WERI-Rb-1 (cell line): ENCODE data around the gene ZNF397.

ENCODE experiments used
- DNase-seq: peaks from one replicate; pipeline ENCODE4 v3.0.0-alpha.2; 2020
- H3K27ac ChIP-seq: fragments of 250-450 bp; sonication (Bioruptor Pico); 2 replicates; pipeline ENCODE4 v1.5.1; 2020; ENCODE audit warnings: mild to moderate bottlenecking, moderate library complexity
- H3K27me3 ChIP-seq: fragments of 250-450 bp; sonication (Bioruptor Pico); 2 replicates; pipeline ENCODE4 v1.5.1; 2021; ENCODE audit warnings: mild to moderate bottlenecking, low read depth, moderate library complexity; ENCODE audit not compliant: insufficient read depth, severe bottlenecking
- H3K36me3 ChIP-seq: fragments of 250-450 bp; sonication (Bioruptor Pico); 2 replicates; pipeline ENCODE4 v1.5.1; 2020; ENCODE audit warnings: mild to moderate bottlenecking, moderate library complexity
- H3K4me3 ChIP-seq: 2 replicates; pipeline ENCODE4 v1.5.1; 2011; ENCODE audit warnings: low read depth, mild to moderate bottlenecking, control low read depth, low read length
- H3K9me3 ChIP-seq: fragments of 250-450 bp; sonication (Bioruptor Pico); 2 replicates; pipeline ENCODE4 v1.5.1; 2021; ENCODE audit warnings: mild to moderate bottlenecking, moderate library complexity; ENCODE audit not compliant: severe bottlenecking
- TF ChIP-seq, protein P1 (sequence below): IDR thresholded peaks from 2 replicates; pipeline ENCODE4 v1.5.1; 2011; ENCODE audit warnings: low read depth, mild to moderate bottlenecking, control low read depth, inconsistent platforms, low read length

The ZNF397 gene

DNA sequence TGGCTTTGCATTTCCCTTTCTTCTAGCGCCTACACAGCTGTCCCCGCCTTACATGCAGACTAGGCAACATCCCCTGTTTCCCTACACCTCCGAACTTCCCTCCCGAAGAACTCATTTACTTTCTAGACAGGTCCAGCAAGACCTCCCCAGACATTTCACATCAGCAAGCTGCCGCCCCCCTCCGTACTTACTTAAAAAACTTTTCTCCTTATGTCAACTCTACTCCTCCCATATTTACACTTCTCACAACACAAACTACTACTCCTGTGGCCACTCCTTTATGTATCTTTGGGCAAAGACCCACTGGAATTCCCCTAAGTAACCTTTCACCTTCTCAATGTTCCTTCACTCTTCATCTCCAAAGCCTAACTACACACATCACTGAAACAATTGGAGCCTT is 20.4 kb upstream of the ZNF397 start:
- H3K4me3 ChIP-seq = no peak overlapping the region

DNA sequence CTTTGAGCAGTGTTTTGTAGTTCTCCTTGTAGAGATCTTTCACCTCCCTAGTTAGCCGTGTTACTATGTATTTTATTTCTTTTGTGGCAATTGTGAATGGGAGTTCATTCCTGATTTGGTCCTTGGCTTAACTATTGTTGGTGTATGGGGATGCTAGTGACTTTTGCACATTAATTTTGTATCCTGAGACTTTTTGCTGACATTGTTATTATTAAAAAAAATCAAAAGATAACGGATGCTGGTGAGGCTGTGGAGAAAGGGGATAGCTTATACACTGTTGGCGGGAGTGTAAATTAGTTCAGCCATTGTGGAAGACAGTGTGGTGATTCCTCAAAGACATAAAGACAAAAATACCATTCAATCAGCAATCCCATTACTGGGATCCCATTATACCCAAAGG is 17.0 kb upstream of the ZNF397 start:
- TF ChIP-seq, protein P1, sequence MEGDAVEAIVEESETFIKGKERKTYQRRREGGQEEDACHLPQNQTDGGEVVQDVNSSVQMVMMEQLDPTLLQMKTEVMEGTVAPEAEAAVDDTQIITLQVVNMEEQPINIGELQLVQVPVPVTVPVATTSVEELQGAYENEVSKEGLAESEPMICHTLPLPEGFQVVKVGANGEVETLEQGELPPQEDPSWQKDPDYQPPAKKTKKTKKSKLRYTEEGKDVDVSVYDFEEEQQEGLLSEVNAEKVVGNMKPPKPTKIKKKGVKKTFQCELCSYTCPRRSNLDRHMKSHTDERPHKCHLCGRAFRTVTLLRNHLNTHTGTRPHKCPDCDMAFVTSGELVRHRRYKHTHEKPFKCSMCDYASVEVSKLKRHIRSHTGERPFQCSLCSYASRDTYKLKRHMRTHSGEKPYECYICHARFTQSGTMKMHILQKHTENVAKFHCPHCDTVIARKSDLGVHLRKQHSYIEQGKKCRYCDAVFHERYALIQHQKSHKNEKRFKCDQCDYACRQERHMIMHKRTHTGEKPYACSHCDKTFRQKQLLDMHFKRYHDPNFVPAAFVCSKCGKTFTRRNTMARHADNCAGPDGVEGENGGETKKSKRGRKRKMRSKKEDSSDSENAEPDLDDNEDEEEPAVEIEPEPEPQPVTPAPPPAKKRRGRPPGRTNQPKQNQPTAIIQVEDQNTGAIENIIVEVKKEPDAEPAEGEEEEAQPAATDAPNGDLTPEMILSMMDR = no peak
- Histone ChIP-seq H3K9me3 (no peaks in the 10 kb centered on the region), H3K27ac (no peak overlapping the region), H3K4me3 (no peak overlapping the region), H3K27me3 (no peaks in the 10 kb centered on the region), H3K36me3 (no peaks in the 10 kb centered on the region)
- no peak for DNase-seq

More for the DNA sequence above, 20.4 kb upstream of the ZNF397 start:
- Histone ChIP-seq H3K27me3 (no peaks in the 10 kb centered on the region), H3K27ac (no peak overlapping the region), H3K36me3 (no peaks in the 10 kb centered on the region), H3K9me3 (no peaks in the 10 kb centered on the region)
- no peak for DNase-seq
- TF ChIP-seq, protein P1 = no peak

DNA sequence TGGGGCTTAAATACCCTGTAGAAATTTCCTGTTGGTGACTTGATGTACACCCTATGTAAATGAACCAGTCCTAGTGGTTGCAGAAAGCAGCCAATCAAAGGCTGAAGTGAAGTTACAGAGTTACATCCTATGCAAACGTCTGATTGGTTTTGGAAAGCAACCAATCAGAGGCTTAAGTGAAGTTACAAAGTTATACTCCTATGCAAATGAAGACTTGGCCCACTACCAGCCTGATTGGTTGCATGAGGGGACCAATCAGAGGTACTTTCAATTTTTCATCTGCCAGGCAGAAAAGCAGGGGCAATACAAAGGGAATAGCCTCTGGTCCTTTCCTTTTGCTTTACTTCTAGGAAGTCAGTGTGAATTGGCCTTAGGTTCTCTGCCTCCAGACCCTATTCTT is 13.6 kb upstream of the ZNF397 start:
- Histone ChIP-seq H3K27me3 (no peaks in the 10 kb centered on the region), H3K4me3 (no peak overlapping the region), H3K36me3 (no peaks in the 10 kb centered on the region), H3K27ac (no peak overlapping the region), H3K9me3 (no peaks in the 10 kb centered on the region)
- no peak for DNase-seq
- TF ChIP-seq, protein P1 = no peak

DNA sequence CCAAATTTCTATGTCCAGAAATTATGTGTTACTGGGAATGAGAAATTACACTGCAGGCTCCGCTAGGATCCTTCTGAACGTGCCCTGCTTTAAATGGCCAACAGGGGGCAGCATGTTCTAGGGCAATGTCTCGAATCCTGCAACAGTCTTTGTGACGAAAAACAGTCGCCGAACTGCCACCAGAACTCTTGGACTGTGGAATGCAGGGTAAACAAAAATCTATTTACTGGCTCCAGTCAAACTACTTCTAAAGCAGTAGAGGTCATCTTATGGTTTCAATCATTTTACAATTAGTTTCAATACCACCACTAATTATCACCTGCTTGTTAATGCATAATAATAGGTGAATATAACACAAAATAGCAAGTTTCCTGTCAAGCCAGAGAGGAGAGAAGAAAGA is 9.8 kb upstream of the ZNF397 start:
- Histone ChIP-seq H3K36me3 (no peaks in the 10 kb centered on the region), H3K4me3 (peak overlapping the region; percentile 26), H3K27ac (no peak overlapping the region), H3K9me3 (no peaks in the 10 kb centered on the region), H3K27me3 (no peaks in the 10 kb centered on the region)
- DNase-seq = peak; percentile 78
- TF ChIP-seq, protein P1 = peak; percentile 76

DNA sequence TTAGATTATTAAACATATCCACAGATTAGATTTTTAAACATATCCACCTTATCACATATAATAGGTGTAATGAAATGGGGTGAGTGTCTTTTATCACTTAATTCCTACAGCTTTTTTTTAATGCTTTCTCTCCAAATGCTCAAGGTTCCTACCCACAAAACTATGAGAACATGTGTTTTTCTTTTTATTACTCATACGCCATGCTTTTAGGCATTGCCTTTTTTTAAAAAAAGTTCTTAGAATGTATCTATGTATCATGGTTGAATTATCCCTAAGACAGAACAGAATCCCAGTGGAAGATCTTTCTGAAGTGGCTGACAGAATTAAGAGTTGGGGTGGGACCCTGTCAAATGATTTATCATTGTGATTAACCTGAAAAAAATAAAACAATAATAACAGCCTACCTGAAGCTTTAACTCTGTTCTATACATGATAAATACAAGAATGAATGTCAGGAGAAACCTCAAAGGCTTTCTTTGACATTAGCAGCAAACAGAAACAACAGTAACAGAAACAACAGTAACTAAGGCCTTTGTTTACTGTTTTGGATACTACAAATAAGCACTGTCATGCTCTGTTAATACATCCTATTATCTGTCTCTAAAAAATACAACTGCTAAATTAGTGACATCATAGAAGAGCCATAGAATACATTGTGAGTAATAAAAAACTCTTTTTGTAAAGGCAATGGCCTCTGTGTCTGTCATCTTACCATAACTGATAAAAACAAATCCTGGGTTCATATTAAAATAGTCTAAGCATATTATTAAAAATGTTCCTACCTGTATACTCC is 4.1 kb upstream of the ZNF397 start:
- Histone ChIP-seq H3K4me3 (no peak overlapping the region), H3K9me3 (no peaks in the 10 kb centered on the region), H3K27me3 (no peaks in the 10 kb centered on the region), H3K27ac (no peak overlapping the region), H3K36me3 (peaks cover 2% of the 10 kb centered on the region; the same call in 1 of the 2 replicates)
- DNase-seq = no peak
- TF ChIP-seq, protein P1 = no peak

DNA sequence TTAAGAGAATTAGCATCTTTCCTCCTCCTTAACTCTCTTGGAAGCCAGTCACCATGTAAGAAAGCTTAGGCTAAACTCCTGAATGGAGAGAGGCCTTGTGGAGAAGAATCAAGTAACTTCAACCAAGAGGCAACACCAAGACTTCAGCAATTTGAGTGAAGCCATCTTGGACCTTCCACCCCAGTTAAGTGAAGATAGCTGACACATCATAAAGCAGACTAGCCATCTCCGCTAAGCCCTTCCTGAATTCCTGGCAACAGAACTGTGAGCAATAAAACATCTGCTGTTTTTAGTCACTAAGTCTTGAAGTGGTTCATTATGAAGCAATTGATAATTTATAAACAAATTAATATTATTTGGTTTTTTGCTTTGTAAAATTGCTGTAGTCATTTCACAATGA is 1.5 kb upstream of the ZNF397 start:
- DNase-seq = no peak
- H3K27me3 ChIP-seq = no peaks in the 10 kb centered on the region
- TF ChIP-seq, protein P1 = no peak

More for the DNA sequence above, 1.5 kb upstream of the ZNF397 start:
- no peaks in the 10 kb centered on the region for H3K9me3 ChIP-seq
- peaks cover 21% of the 10 kb centered on the region for H3K36me3 ChIP-seq
- H3K4me3 ChIP-seq = no peak overlapping the region
- no peak overlapping the region for H3K27ac ChIP-seq
